ENCODE measurements around the gene LYRM1. TPM values are rescaled to one million over a fixed set of nuclear protein-coding genes. Genes with fewer than 3 reads are reported as not detected.
A peak's percentile ranks its signal among the peaks of the same experiment; 100 is the strongest.

Gene LYRM1
- total RNA-seq, 2 experiments from 2014 or later, result 20.4 to 20.8 TPM

DNA sequence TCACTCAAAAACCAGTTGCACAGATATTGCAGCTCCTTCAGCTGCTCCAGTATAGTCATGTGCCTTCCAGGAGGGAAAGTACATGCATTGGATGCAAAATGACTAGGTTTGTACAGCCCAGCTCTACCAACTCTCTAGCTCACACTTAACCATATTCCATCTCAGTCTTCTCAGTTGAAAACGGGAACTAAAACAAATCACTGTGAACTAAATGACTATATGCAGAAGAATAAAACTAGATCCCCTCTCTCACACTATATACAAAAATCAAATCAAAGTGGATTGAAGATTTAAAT is 25.3 kb upstream of the LYRM1 start:
- Mint-ChIP-seq H3K27me3 (ENCODE audit: low read depth) (no peaks in the 10 kb centered on the region), H3K36me3 (ENCODE audit: low read depth) (peaks cover 4% of the 10 kb centered on the region), H3K27ac (no peak overlapping the region), H3K4me1 (ENCODE audit: low read depth) (peaks cover 60% of the 10 kb centered on the region), H3K9me3 (no peaks in the 10 kb centered on the region), H3K4me3 (no peak overlapping the region)
- CTCF ChIA-PET, result interaction anchor here (0.7 to 2.6 kb wide), 6 partner anchors 17 to 313 kb away, joined by 3 to 13 read pairs (median 4); no protein-coding TSS in a partner anchor
- intact Hi-C loops (cut with micrococcal nuclease), result loop anchor here (10.0 kb wide), 1 partner anchor 1319 kb away; no protein-coding TSS in a partner anchor
- no peak for DNase-seq

DNA sequence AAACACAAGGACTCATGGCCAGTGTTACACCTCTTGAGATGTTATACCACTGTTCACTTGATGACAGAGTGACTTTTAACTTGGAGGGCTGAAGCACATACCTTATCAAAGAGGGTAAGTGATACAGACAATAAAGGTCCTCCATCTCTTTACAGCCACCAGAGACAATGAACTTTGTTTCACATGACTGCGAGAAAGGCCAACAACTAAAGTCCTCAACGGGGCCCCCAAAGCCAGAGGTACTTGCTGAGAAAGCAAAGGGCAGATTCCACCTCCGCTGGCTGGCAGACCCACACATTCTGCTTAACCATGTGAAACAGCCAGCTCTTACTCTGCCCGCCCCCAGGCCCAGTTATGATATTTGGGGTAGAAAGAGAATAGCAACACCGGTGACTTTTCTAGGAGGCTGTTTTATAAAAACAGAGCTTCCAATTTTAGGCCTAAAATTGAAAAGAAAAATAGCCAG is 21.9 kb upstream of the LYRM1 start:
- CTCF ChIA-PET, result no interaction called here
- Mint-ChIP-seq H3K36me3 (ENCODE audit: low read depth) (peaks cover 3% of the 10 kb centered on the region), H3K9me3 (no peaks in the 10 kb centered on the region), H3K27ac (no peak overlapping the region), H3K4me3 (no peak overlapping the region), H3K4me1 (ENCODE audit: low read depth) (peaks cover 42% of the 10 kb centered on the region), H3K27me3 (ENCODE audit: low read depth) (no peaks in the 10 kb centered on the region)
- intact Hi-C loops (cut with micrococcal nuclease), result loop anchor here (10.0 kb wide), 1 partner anchor 1316 kb away; no protein-coding TSS in a partner anchor
- DNase-seq, result no peak

GRCh38 chr16:20879175-20880040 is 21.2 kb upstream of the LYRM1 start:
- Mint-ChIP-seq H3K36me3 (ENCODE audit: low read depth) (peaks cover 7% of the 10 kb centered on the region), H3K27me3 (ENCODE audit: low read depth) (no peaks in the 10 kb centered on the region), H3K9me3 (no peaks in the 10 kb centered on the region), H3K4me3 (no peak overlapping the region), H3K27ac (no peak overlapping the region), H3K4me1 (ENCODE audit: low read depth) (peaks cover 41% of the 10 kb centered on the region)
- DNase-seq, result no peak
- intact Hi-C loops (cut with micrococcal nuclease), result loop anchor here (10.0 kb wide), 1 partner anchor 1315 kb away; no protein-coding TSS in a partner anchor
- CTCF ChIA-PET, result interaction anchor here (1.1 kb wide), 1 partner anchor 19 kb away, joined by 4 read pairs; no protein-coding TSS in a partner anchor

DNA sequence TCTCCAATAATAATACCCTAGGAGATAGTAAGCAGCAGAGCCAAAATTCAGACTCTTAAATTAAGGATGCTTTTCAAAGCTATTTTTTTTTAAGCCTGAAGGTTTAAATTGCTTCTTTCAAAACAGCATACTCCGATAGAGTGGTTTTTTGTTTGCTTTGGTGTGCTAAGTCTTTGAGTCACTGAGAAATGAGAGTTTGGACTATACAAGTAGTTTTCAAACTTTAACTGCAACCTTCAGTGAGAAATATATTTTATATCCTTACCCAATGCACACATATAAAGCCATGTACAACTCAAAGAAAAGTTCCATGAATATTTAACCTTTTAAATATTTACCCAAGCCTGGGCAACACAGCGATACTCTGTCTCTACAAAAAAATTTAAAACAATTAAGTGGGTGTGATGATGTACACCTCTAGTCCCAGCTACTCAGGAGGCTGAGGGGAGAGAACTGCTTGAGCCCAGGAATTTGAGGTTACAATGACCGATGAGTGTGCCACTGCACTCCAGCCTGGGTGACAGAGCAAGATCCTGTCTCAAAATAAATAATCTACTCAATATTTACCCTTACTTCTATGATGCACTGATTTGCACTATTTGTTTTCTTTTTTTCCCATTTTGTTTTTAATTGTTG is 19.6 kb upstream of the LYRM1 start:
- H3K9me3 Mint-ChIP-seq, result no peaks in the 10 kb centered on the region
- DNase-seq, result no peak
- H3K36me3 Mint-ChIP-seq (ENCODE audit: low read depth), result peaks cover 9% of the 10 kb centered on the region
- H3K4me1 Mint-ChIP-seq (ENCODE audit: low read depth), result peaks cover 36% of the 10 kb centered on the region
- H3K27me3 Mint-ChIP-seq (ENCODE audit: low read depth), result no peaks in the 10 kb centered on the region
- no peak overlapping the region for H3K27ac Mint-ChIP-seq
- H3K4me3 Mint-ChIP-seq, result no peak overlapping the region
- CTCF ChIA-PET, result interaction anchor here (1.1 kb wide), 1 partner anchor 18 kb away, joined by 4 read pairs; no protein-coding TSS in a partner anchor
- intact Hi-C loops (cut with micrococcal nuclease), result no loop called here

GRCh38 chr16:20881503-20881878 is 19.1 kb upstream of the LYRM1 start:
- H3K27me3 Mint-ChIP-seq (ENCODE audit: low read depth), result no peaks in the 10 kb centered on the region
- CTCF ChIA-PET, result no interaction called here
- intact Hi-C loops (cut with micrococcal nuclease), result no loop called here
- H3K27ac Mint-ChIP-seq, result no peak overlapping the region
- no peak overlapping the region for H3K4me3 Mint-ChIP-seq
- peaks cover 32% of the 10 kb centered on the region for H3K4me1 Mint-ChIP-seq (ENCODE audit: low read depth)
- DNase-seq, result no peak
- H3K36me3 Mint-ChIP-seq (ENCODE audit: low read depth), result peaks cover 9% of the 10 kb centered on the region
- no peaks in the 10 kb centered on the region for H3K9me3 Mint-ChIP-seq

- Mint-ChIP-seq H3K27ac (no peak overlapping the region), H3K36me3 (ENCODE audit: low read depth) (peaks cover 6% of the 10 kb centered on the region), H3K9me3 (no peaks in the 10 kb centered on the region), H3K27me3 (ENCODE audit: low read depth) (no peaks in the 10 kb centered on the region), H3K4me1 (ENCODE audit: low read depth) (peaks cover 27% of the 10 kb centered on the region), H3K4me3 (no peak overlapping the region)
- intact Hi-C loops (cut with micrococcal nuclease), result no loop called here
- no peak for DNase-seq
- CTCF ChIA-PET, result interaction anchor here (0.6 kb wide), 1 partner anchor 281 kb away, joined by 3 read pairs; no protein-coding TSS in a partner anchor
Measured at GRCh38 chr16:20883554-20884239, 16.9 kb upstream of the LYRM1 start.

GRCh38 chr16:20884240-20884556 is 16.4 kb upstream of the LYRM1 start:
- Mint-ChIP-seq H3K27me3 (ENCODE audit: low read depth) (no peaks in the 10 kb centered on the region), H3K36me3 (ENCODE audit: low read depth) (peaks cover 6% of the 10 kb centered on the region), H3K4me1 (ENCODE audit: low read depth) (peaks cover 22% of the 10 kb centered on the region), H3K4me3 (no peak overlapping the region), H3K9me3 (no peaks in the 10 kb centered on the region), H3K27ac (no peak overlapping the region)
- CTCF ChIA-PET, result interaction anchor here (0.6 kb wide), 1 partner anchor 282 kb away, joined by 3 read pairs; no protein-coding TSS in a partner anchor
- intact Hi-C loops (cut with micrococcal nuclease), result no loop called here
- no peak for DNase-seq

DNA sequence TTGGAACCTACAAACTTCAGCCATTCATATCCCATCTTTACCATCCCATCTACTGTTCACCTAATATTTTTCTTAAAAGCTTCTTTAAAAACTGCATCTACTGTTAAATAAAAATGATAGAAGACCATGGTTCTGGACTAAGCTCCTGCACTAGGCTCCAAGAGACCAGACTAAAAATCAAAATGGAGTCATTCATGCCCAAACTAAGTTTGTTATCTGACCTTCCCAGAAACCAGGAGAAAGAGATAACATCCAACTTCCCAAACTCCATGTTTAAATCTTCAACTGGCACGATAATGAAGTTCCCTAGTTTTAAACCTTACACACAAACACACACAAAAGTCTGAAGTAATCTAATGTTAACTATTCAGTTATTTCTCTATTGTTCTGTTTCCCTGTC is 14.3 kb upstream of the LYRM1 start:
- no peaks in the 10 kb centered on the region for H3K27me3 Mint-ChIP-seq (ENCODE audit: low read depth)
- peaks cover 16% of the 10 kb centered on the region for H3K4me1 Mint-ChIP-seq (ENCODE audit: low read depth)
- no peaks in the 10 kb centered on the region for H3K9me3 Mint-ChIP-seq
- no peak overlapping the region for H3K4me3 Mint-ChIP-seq
- CTCF ChIA-PET, result no interaction called here
- DNase-seq, result no peak
- H3K27ac Mint-ChIP-seq, result no peak overlapping the region
- intact Hi-C loops (cut with micrococcal nuclease), result no loop called here
- H3K36me3 Mint-ChIP-seq (ENCODE audit: low read depth), result peaks cover 6% of the 10 kb centered on the region

GRCh38 chr16:20887207-20887606 is 13.4 kb upstream of the LYRM1 start:
- Mint-ChIP-seq H3K4me3 (no peak overlapping the region), H3K9me3 (no peaks in the 10 kb centered on the region), H3K36me3 (ENCODE audit: low read depth) (peaks cover 6% of the 10 kb centered on the region), H3K4me1 (ENCODE audit: low read depth) (peaks cover 16% of the 10 kb centered on the region), H3K27ac (no peak overlapping the region), H3K27me3 (ENCODE audit: low read depth) (no peaks in the 10 kb centered on the region)
- CTCF ChIA-PET, result no interaction called here
- no peak for DNase-seq
- intact Hi-C loops (cut with micrococcal nuclease), result no loop called here

DNA sequence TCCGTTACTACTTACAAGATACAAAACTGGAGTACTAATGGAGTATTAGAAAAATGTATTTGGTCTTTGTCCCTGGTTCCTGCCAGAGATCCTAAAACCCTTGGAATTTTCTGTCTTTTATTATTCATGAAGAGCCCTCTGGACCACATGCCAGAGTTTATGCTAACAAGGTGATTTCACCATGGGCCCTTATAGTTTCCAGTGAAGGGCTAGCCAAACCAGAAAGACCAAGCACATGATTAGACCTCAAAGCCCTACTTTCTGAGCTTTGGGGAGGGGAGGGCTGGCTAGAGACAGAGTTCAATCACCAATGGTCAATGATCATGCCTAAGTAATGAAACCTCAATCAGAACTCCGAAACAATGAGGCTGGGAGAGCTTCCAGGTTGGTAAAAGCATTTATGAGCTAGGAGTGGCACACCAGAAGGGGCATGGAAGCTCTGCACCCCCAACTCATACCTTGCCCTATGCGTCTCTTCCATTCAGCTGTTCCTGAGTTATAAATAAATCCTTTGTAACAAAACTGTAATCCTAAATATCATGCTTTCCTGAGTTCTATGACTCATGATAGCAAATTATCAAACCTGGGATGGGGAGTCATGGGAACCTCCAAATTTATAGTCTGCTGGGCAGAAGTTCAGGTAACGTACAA is 10.8 kb upstream of the LYRM1 start:
- DNase-seq, result no peak
- intact Hi-C loops (cut with micrococcal nuclease), result no loop called here
- no peaks in the 10 kb centered on the region for H3K27me3 Mint-ChIP-seq (ENCODE audit: low read depth)
- peaks cover 8% of the 10 kb centered on the region for H3K4me1 Mint-ChIP-seq (ENCODE audit: low read depth)
- H3K9me3 Mint-ChIP-seq, result no peaks in the 10 kb centered on the region
- no peak overlapping the region for H3K27ac Mint-ChIP-seq
- no peaks in the 10 kb centered on the region for H3K36me3 Mint-ChIP-seq (ENCODE audit: low read depth)
- CTCF ChIA-PET, result no interaction called here
- no peak overlapping the region for H3K4me3 Mint-ChIP-seq

DNA sequence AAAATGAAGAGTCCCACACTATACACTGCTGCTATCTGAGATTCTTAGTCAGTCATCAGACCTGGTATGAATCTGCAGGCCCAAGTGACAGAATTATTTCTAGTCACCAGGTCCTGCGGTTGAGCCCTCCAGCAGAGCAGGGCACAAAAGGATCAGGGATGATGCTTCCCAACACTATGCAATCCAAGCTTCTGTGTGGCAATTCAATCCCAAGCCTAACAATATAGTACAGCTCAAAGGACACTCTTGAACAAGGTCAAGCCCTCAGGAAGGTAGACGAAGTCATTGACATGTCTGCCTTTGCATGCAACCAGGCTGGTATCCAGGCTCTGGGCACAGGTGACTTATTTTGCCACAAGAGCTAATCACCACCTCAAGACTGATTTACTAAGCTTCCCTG is 6.2 kb upstream of the LYRM1 start:
- Mint-ChIP-seq H3K27me3 (ENCODE audit: low read depth) (no peaks in the 10 kb centered on the region), H3K36me3 (ENCODE audit: low read depth) (peaks cover 3% of the 10 kb centered on the region), H3K4me1 (ENCODE audit: low read depth) (peaks cover 18% of the 10 kb centered on the region), H3K27ac (peak overlapping the region; percentile 68), H3K9me3 (no peaks in the 10 kb centered on the region), H3K4me3 (no peak overlapping the region)
- no peak for DNase-seq
- intact Hi-C loops (cut with micrococcal nuclease), result no loop called here
- CTCF ChIA-PET, result no interaction called here

DNA sequence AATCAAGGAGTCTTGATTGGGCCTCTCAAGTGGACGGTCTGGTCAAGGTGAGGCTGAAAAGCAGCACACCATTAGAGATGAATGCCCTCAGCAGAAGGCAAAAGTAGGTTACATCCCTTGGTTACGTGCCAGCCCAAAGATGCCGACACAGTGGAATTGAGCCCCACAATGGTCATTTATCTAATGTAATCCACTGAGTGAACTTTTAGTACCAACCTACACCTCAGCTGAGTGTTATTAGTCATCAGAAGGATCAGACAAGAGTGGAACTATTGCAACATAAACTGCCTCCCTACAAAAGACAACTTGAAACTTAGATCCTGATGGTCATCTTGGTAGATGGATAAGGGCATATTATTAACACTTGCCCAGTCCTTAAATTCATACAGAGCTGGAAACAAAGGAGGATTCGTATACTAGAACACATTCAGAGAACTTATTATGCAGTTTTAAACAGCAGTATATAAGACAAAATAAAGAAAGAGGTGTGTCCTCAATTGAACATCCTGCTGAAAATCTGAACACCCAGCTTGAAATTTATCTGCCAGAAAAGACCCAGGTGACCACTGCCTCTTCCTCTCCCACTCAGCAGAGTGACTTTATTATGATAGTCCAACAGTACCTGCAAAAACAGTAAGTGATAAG is 3.2 kb upstream of the LYRM1 start:
- Mint-ChIP-seq H3K4me3 (no peak overlapping the region), H3K27ac (no peak overlapping the region), H3K27me3 (ENCODE audit: low read depth) (no peaks in the 10 kb centered on the region), H3K4me1 (ENCODE audit: low read depth) (peaks cover 32% of the 10 kb centered on the region), H3K9me3 (no peaks in the 10 kb centered on the region), H3K36me3 (ENCODE audit: low read depth) (peaks cover 4% of the 10 kb centered on the region)
- no peak for DNase-seq
- CTCF ChIA-PET, result no interaction called here
- intact Hi-C loops (cut with micrococcal nuclease), result no loop called here
